Keratinocyte (primary cell): ENCODE data around the gene GNAL. TPM values are rescaled to one million over a fixed set of nuclear protein-coding genes. Genes with fewer than 3 reads are reported as not detected.

Experiments
- DNase-seq: peaks from one replicate; pipeline ENCODE4 v3.0.0-alpha.2; 2011; ENCODE audit warnings: low read depth, missing footprints, low spot score
- FAIRE-seq: peaks from 2 replicates; lab custom pipeline; 2011; peaks lifted over from hg19 to GRCh38; lab: Jason Lieb, UNC
- H2AFZ ChIP-seq: 2 replicates; pipeline ENCODE4 v1.6.0; 2012; ENCODE audit warnings: low read length, control low read depth, inconsistent platforms; ENCODE audit not compliant: control insufficient read depth
- H3K27ac ChIP-seq: 2 replicates; pipeline ENCODE4 v1.5.1; 2011; ENCODE audit warnings: low read length; ENCODE audit not compliant: control insufficient read depth, insufficient read depth
- H3K27me3 ChIP-seq: 3 replicates; pipeline ENCODE4 v1.6.0; 2011; ENCODE audit warnings: low read length; ENCODE audit not compliant: control insufficient read depth, insufficient read depth; ENCODE audit errors: extremely low read depth
- H3K36me3 ChIP-seq, 2 experiments: 2 replicates in 1 of 2; 3 replicates in 1 of 2; pipeline ENCODE4 v1.5.1; 2011; ENCODE audit warnings: low read length in 2 of 2, mild to moderate bottlenecking in 1 of 2; ENCODE audit not compliant: control insufficient read depth in 2 of 2, insufficient read depth in 2 of 2; ENCODE audit errors: extremely low read depth in 1 of 2
- H3K4me1 ChIP-seq: 3 replicates; pipeline ENCODE4 v1.5.1; 2011; ENCODE audit warnings: low read length; ENCODE audit not compliant: control insufficient read depth, insufficient read depth; ENCODE audit errors: extremely low read depth
- H3K4me2 ChIP-seq: 3 replicates; pipeline ENCODE4 v1.6.0; 2011; ENCODE audit warnings: low read depth, low read length; ENCODE audit not compliant: control insufficient read depth, insufficient read depth; ENCODE audit errors: extremely low read depth
- H3K4me3 ChIP-seq, 3 experiments: fragments of 200-600 bp in 1 of 3; sonication (generic) in 1 of 3; 2 replicates in 2 of 3; 3 replicates in 1 of 3; pipeline ENCODE4 v1.5.1; 2011 to 2016; ENCODE audit warnings: low read length in 3 of 3, mild to moderate bottlenecking in 3 of 3, control low read depth in 2 of 3, inconsistent platforms in 1 of 3, low read depth in 1 of 3, mixed read lengths in 1 of 3, mixed run types in 1 of 3, moderate library complexity in 1 of 3; ENCODE audit not compliant: control insufficient read depth in 2 of 3, insufficient read depth in 2 of 3; ENCODE audit errors: extremely low read depth in 1 of 3
- H3K79me2 ChIP-seq: 2 replicates; pipeline ENCODE4 v1.6.0; 2012; ENCODE audit warnings: low read length; ENCODE audit not compliant: control insufficient read depth, insufficient read depth
- H3K9ac ChIP-seq: 3 replicates; pipeline ENCODE4 v1.6.0; 2011; ENCODE audit warnings: low read length; ENCODE audit not compliant: control insufficient read depth, insufficient read depth; ENCODE audit errors: extremely low read depth
- H3K9me1 ChIP-seq: 3 replicates; pipeline ENCODE4 v1.6.0; 2011; ENCODE audit warnings: low read length; ENCODE audit not compliant: control insufficient read depth, insufficient read depth; ENCODE audit errors: extremely low read depth
- H3K9me3 ChIP-seq: 2 replicates; pipeline ENCODE4 v1.5.1; 2012; ENCODE audit warnings: low read depth, low read length; ENCODE audit not compliant: control insufficient read depth
- H4K20me1 ChIP-seq: 3 replicates; pipeline ENCODE4 v1.6.0; 2011; ENCODE audit warnings: low read length; ENCODE audit not compliant: control insufficient read depth, insufficient read depth; ENCODE audit errors: extremely low read depth
- EZH2 ChIP-seq: IDR thresholded peaks from one replicate; pipeline ENCODE4 v1.6.1; 2012; ENCODE audit warnings: inconsistent platforms, mild to moderate bottlenecking, low read length, moderate library complexity
- dilution Hi-C: fragments of 300-500 bp; cut with MboI; formaldehyde crosslinking; loops from one replicate; pipeline ENCODE4 v1.7.0; 2020; ENCODE audit warnings: low sequenced_read_pairs; ENCODE audit not compliant: extremely low pct_ligation_motif_present
- polyA plus RNA-seq, 5 experiments: library from polyadenylated mRNA; depleted of rRNA in 3 of 5; stranded (reverse) in 3 of 5; stranded (forward) in 1 of 5; unstranded in 1 of 5; fragments of >200 nt; gene quantifications; 1 replicate in 1 of 5; 2 replicates in 3 of 5; 3 replicates in 1 of 5; pipeline versions ENCODE4 v1.2.1 to v1.2.3, GENCODE V29; 2011 to 2012; ENCODE audit warnings: missing spikeins in 2 of 5, low read depth in 1 of 5, low replicate concordance in 1 of 5
- TF ChIP-seq, protein P1 (sequence below), 3 experiments: IDR thresholded peaks in 1 of 3; conservative IDR thresholded peaks in 1 of 3; optimal IDR thresholded peaks in 1 of 3; 2 replicates in 2 of 3; 3 replicates in 1 of 3; pipeline versions ENCODE3 to v1.5.1; 2011; ENCODE audit warnings: low read length in 3 of 3, mild to moderate bottlenecking in 3 of 3, moderate library complexity in 2 of 3, control low read depth in 1 of 3, inconsistent platforms in 1 of 3; ENCODE audit not compliant: insufficient read depth in 2 of 3; ENCODE audit errors: extremely low read depth in 1 of 3

The GNAL gene
- polyA plus RNA-seq, 1 donor (not counting 4 experiments of a cell fraction or from before 2014, with no cell fraction given), result 30.0 TPM

- Histone ChIP-seq H3K27me3 (no peaks in the 10 kb centered on the region), H3K79me2 (no peaks in the 10 kb centered on the region), H2AFZ (no peak overlapping the region), H3K9me1 (no peaks in the 10 kb centered on the region), H3K9ac (no peak overlapping the region), H3K4me1 (peaks cover 10% of the 10 kb centered on the region), H4K20me1 (no peaks in the 10 kb centered on the region), H3K4me3 (no peak overlapping the region), H3K9me3 (no peaks in the 10 kb centered on the region), H3K4me2 (no peak overlapping the region), H3K36me3 (peaks cover 0 to 2% of the 10 kb centered on the region in 2 experiments), H3K27ac (no peak overlapping the region)
- DNase-seq (no peak), FAIRE-seq (no peak)
- no peak for TF ChIP-seq EZH2
- TF ChIP-seq, protein P1, sequence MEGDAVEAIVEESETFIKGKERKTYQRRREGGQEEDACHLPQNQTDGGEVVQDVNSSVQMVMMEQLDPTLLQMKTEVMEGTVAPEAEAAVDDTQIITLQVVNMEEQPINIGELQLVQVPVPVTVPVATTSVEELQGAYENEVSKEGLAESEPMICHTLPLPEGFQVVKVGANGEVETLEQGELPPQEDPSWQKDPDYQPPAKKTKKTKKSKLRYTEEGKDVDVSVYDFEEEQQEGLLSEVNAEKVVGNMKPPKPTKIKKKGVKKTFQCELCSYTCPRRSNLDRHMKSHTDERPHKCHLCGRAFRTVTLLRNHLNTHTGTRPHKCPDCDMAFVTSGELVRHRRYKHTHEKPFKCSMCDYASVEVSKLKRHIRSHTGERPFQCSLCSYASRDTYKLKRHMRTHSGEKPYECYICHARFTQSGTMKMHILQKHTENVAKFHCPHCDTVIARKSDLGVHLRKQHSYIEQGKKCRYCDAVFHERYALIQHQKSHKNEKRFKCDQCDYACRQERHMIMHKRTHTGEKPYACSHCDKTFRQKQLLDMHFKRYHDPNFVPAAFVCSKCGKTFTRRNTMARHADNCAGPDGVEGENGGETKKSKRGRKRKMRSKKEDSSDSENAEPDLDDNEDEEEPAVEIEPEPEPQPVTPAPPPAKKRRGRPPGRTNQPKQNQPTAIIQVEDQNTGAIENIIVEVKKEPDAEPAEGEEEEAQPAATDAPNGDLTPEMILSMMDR (optimal IDR thresholded peaks at IDR 0.05 in 1 of 3, IDR thresholded peaks at IDR 0.05 in 1 of 3, conservative IDR thresholded peaks at IDR 0.05 in 1 of 3; ENCODE audit: extremely low read depth in 1 of 3, insufficient read depth in 2 of 3, low read length in 3 of 3), result no peak
- dilution Hi-C loops, result no loop called here
Observed at GRCh38 chr18:11864471-11864870, 175.4 kb downstream of the GNAL start.

DNA sequence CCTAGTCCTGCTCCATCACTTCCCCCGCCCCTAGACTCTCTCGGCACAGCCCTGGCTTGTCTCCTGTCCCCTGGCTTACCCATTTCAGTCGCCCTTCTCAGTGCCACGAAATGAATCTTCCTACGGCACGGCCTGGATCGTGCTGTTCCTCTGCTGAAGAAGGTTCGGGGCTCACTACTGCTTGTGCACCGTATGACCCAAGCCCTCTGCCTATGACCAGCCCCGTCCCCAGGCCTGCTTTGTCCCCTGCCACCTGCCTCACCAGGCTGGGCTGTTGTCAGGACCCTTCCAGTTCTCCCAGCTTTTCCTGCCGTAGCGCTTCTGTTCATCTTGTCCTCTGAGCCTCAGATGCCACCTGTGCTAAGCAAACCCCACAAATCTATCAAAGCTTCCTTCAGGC, 176.0 kb downstream of the GNAL start:
- Histone ChIP-seq H3K4me2 (no peak overlapping the region), H3K9ac (no peak overlapping the region), H4K20me1 (no peaks in the 10 kb centered on the region), H3K79me2 (no peaks in the 10 kb centered on the region), H3K9me1 (no peaks in the 10 kb centered on the region), H3K27ac (no peak overlapping the region), H3K36me3 (peaks cover 0 to 2% of the 10 kb centered on the region in 2 experiments), H3K9me3 (no peaks in the 10 kb centered on the region), H3K27me3 (no peaks in the 10 kb centered on the region), H2AFZ (no peak overlapping the region), H3K4me1 (peaks cover 6% of the 10 kb centered on the region), H3K4me3 (no peak overlapping the region)
- DNase-seq (no peak), FAIRE-seq (no peak)
- dilution Hi-C loops, result no loop called here
- TF ChIP-seq, protein P1 (optimal IDR thresholded peaks at IDR 0.05 in 1 of 3, IDR thresholded peaks at IDR 0.05 in 1 of 3, conservative IDR thresholded peaks at IDR 0.05 in 1 of 3; ENCODE audit: extremely low read depth in 1 of 3, insufficient read depth in 2 of 3, low read length in 3 of 3), result no peak
- no peak for TF ChIP-seq EZH2
